GM21515 (cell line): Measurements from ENCODE around the gene KLHL25.

Experiments
- ATAC-seq: cut with Tn5 transposase; IDR thresholded peaks from one replicate; pipeline ENCODE4 v1.9.1; 2021; ENCODE audit not compliant: unreplicated experiment

The KLHL25 gene

GRCh38 chr15:85748176-85748575 lies 46.5 kb downstream of the KLHL25 start:
- no peak for ATAC-seq

- ATAC-seq, result no peak
These were observed 48.1 kb downstream of the KLHL25 start for GRCh38 chr15:85746641-85747040.

- no peak for ATAC-seq
These were observed 49.1 kb downstream of the KLHL25 start for GRCh38 chr15:85745525-85746150.

- no peak for ATAC-seq
These were observed 49.7 kb downstream of the KLHL25 start for GRCh38 chr15:85745023-85745422.

- ATAC-seq, result no peak
These were observed 50.1 kb downstream of the KLHL25 start for GRCh38 chr15:85744579-85744978.

GRCh38 chr15:85743392-85744055 lies 51.2 kb downstream of the KLHL25 start:
- ATAC-seq, result no peak

GRCh38 chr15:85742186-85742821 lies 52.4 kb downstream of the KLHL25 start:
- ATAC-seq, result no peak

- no peak for ATAC-seq
These were observed 53.1 kb downstream of the KLHL25 start for GRCh38 chr15:85741662-85742061.

- ATAC-seq, result no peak
These were observed 53.7 kb downstream of the KLHL25 start for GRCh38 chr15:85741021-85741421.

- no peak for ATAC-seq
These were observed 57.7 kb downstream of the KLHL25 start for GRCh38 chr15:85737061-85737460.

GRCh38 chr15:85733416-85733815 lies 61.3 kb downstream of the KLHL25 start:
- no peak for ATAC-seq

GRCh38 chr15:85730001-85730820 lies 64.5 kb downstream of the KLHL25 start:
- ATAC-seq, result peak; percentile 62

GRCh38 chr15:85727068-85727467 lies 67.7 kb downstream of the KLHL25 start:
- no peak for ATAC-seq

GRCh38 chr15:85726454-85726853 lies 68.3 kb downstream of the KLHL25 start:
- no peak for ATAC-seq

GRCh38 chr15:85725564-85725963 lies 69.2 kb downstream of the KLHL25 start:
- no peak for ATAC-seq

- ATAC-seq, result no peak
These were observed 69.7 kb downstream of the KLHL25 start for GRCh38 chr15:85725019-85725418.

- no peak for ATAC-seq
These were observed 70.5 kb downstream of the KLHL25 start for GRCh38 chr15:85723960-85724945.

GRCh38 chr15:85722374-85723152 lies 72.2 kb downstream of the KLHL25 start:
- ATAC-seq, result no peak

GRCh38 chr15:85718981-85719380 lies 75.7 kb downstream of the KLHL25 start:
- no peak for ATAC-seq
